Measurements from ENCODE around the gene AHRR.

The AHRR gene

GRCh38 chr5:444226-444625, 122.7 kb downstream of the AHRR start:
- Mint-ChIP-seq H3K27ac (peak overlapping the region; percentile 73), H3K4me1 (peaks cover 37% of the 10 kb centered on the region), H3K9me3 (no peaks in the 10 kb centered on the region), H3K36me3 (ENCODE audit: low read depth) (peaks cover 40% of the 10 kb centered on the region), H3K27me3 (no peaks in the 10 kb centered on the region), H3K4me3 (peak overlapping the region; percentile 94)
- DNase-seq (no peak), ATAC-seq (no peak)

- Mint-ChIP-seq H3K36me3 (ENCODE audit: low read depth) (peaks cover 52% of the 10 kb centered on the region), H3K27me3 (no peaks in the 10 kb centered on the region), H3K4me1 (peaks cover 37% of the 10 kb centered on the region), H3K4me3 (no peak overlapping the region), H3K9me3 (no peaks in the 10 kb centered on the region), H3K27ac (no peak overlapping the region)
- ATAC-seq = no peak
- no peak for DNase-seq
Measured at GRCh38 chr5:445591-445990, 124.1 kb downstream of the AHRR start.

- no peak for DNase-seq
Measured at GRCh38 chr5:446066-446882, 124.8 kb downstream of the AHRR start.

GRCh38 chr5:446883-447263, 125.4 kb downstream of the AHRR start:
- Mint-ChIP-seq H3K9me3 (peaks cover 11% of the 10 kb centered on the region), H3K4me3 (no peak overlapping the region), H3K4me1 (peaks cover 32% of the 10 kb centered on the region), H3K27me3 (no peaks in the 10 kb centered on the region), H3K27ac (no peak overlapping the region), H3K36me3 (ENCODE audit: low read depth) (peaks cover 59% of the 10 kb centered on the region)
- DNase-seq = no peak
- ATAC-seq = no peak

More at GRCh38 chr5:446066-446882, 124.8 kb downstream of the AHRR start:
- H3K36me3 Mint-ChIP-seq (ENCODE audit: low read depth) = peaks cover 56% of the 10 kb centered on the region
- no peak overlapping the region for H3K4me3 Mint-ChIP-seq
- peak overlapping the region; percentile 29 for H3K27ac Mint-ChIP-seq
- peaks cover 34% of the 10 kb centered on the region for H3K4me1 Mint-ChIP-seq
- no peak for ATAC-seq
- peaks cover 5% of the 10 kb centered on the region for H3K9me3 Mint-ChIP-seq
- H3K27me3 Mint-ChIP-seq = no peaks in the 10 kb centered on the region

- Mint-ChIP-seq H3K27me3 (no peaks in the 10 kb centered on the region), H3K27ac (no peak overlapping the region), H3K4me1 (peaks cover 31% of the 10 kb centered on the region), H3K36me3 (ENCODE audit: low read depth) (peaks cover 64% of the 10 kb centered on the region), H3K9me3 (peaks cover 17% of the 10 kb centered on the region), H3K4me3 (no peak overlapping the region)
- ATAC-seq = no peak
- no peak for DNase-seq
Measured at GRCh38 chr5:447501-447900, 126.0 kb downstream of the AHRR start.

- Mint-ChIP-seq H3K4me3 (no peak overlapping the region), H3K27ac (peak overlapping the region; percentile 37), H3K4me1 (peaks cover 36% of the 10 kb centered on the region)
Measured at GRCh38 chr5:448061-448765, 126.7 kb downstream of the AHRR start.

GRCh38 chr5:448766-449090, 127.2 kb downstream of the AHRR start:
- Mint-ChIP-seq H3K36me3 (ENCODE audit: low read depth) (peaks cover 77% of the 10 kb centered on the region), H3K4me3 (no peak overlapping the region), H3K27me3 (no peaks in the 10 kb centered on the region), H3K9me3 (peaks cover 21% of the 10 kb centered on the region), H3K27ac (no peak overlapping the region), H3K4me1 (peaks cover 38% of the 10 kb centered on the region)
- ATAC-seq (no peak), DNase-seq (no peak)

More at GRCh38 chr5:448061-448765, 126.7 kb downstream of the AHRR start:
- Mint-ChIP-seq H3K27me3 (no peaks in the 10 kb centered on the region), H3K36me3 (ENCODE audit: low read depth) (peaks cover 72% of the 10 kb centered on the region), H3K9me3 (peaks cover 21% of the 10 kb centered on the region)
- ATAC-seq (no peak), DNase-seq (no peak)

- Mint-ChIP-seq H3K4me1 (peaks cover 40% of the 10 kb centered on the region), H3K27ac (no peak overlapping the region)
Measured at GRCh38 chr5:449151-449550, 127.6 kb downstream of the AHRR start.

GRCh38 chr5:451587-452458, 130.3 kb downstream of the AHRR start:
- Mint-ChIP-seq H3K27ac (no peak overlapping the region), H3K36me3 (ENCODE audit: low read depth) (peaks cover 87% of the 10 kb centered on the region), H3K4me1 (peaks cover 26% of the 10 kb centered on the region), H3K9me3 (peaks cover 21% of the 10 kb centered on the region), H3K4me3 (no peak overlapping the region), H3K27me3 (no peaks in the 10 kb centered on the region)
- no peak for ATAC-seq
- DNase-seq = no peak

More at GRCh38 chr5:449151-449550, 127.6 kb downstream of the AHRR start:
- ATAC-seq = no peak
- peaks cover 21% of the 10 kb centered on the region for H3K9me3 Mint-ChIP-seq
- no peak for DNase-seq
- peaks cover 81% of the 10 kb centered on the region for H3K36me3 Mint-ChIP-seq (ENCODE audit: low read depth)
- H3K27me3 Mint-ChIP-seq = no peaks in the 10 kb centered on the region
- H3K4me3 Mint-ChIP-seq = no peak overlapping the region

GRCh38 chr5:452978-453710, 131.6 kb downstream of the AHRR start:
- H3K36me3 Mint-ChIP-seq (ENCODE audit: low read depth) = peaks cover 80% of the 10 kb centered on the region
- no peaks in the 10 kb centered on the region for H3K27me3 Mint-ChIP-seq
- peaks cover 21% of the 10 kb centered on the region for H3K9me3 Mint-ChIP-seq
- peaks cover 30% of the 10 kb centered on the region for H3K4me1 Mint-ChIP-seq
- H3K4me3 Mint-ChIP-seq = no peak overlapping the region
- no peak for DNase-seq
- no peak for ATAC-seq
- no peak overlapping the region for H3K27ac Mint-ChIP-seq

- H3K4me3 Mint-ChIP-seq = no peak overlapping the region
- peaks cover 38% of the 10 kb centered on the region for H3K4me1 Mint-ChIP-seq
- peaks cover 80% of the 10 kb centered on the region for H3K36me3 Mint-ChIP-seq (ENCODE audit: low read depth)
- H3K27me3 Mint-ChIP-seq = no peaks in the 10 kb centered on the region
- DNase-seq = no peak
- peak overlapping the region; percentile 8 for H3K27ac Mint-ChIP-seq
- H3K9me3 Mint-ChIP-seq = peaks cover 21% of the 10 kb centered on the region
- ATAC-seq = no peak
Measured at GRCh38 chr5:453725-454481, 132.4 kb downstream of the AHRR start.

- Mint-ChIP-seq H3K27ac (no peak overlapping the region), H3K9me3 (peaks cover 21% of the 10 kb centered on the region), H3K36me3 (ENCODE audit: low read depth) (peaks cover 81% of the 10 kb centered on the region), H3K4me1 (peaks cover 48% of the 10 kb centered on the region), H3K4me3 (no peak overlapping the region), H3K27me3 (no peaks in the 10 kb centered on the region)
- ATAC-seq (no peak), DNase-seq (no peak)
Measured at GRCh38 chr5:454936-455335, 133.4 kb downstream of the AHRR start.

GRCh38 chr5:455806-456205, 134.3 kb downstream of the AHRR start:
- H3K36me3 Mint-ChIP-seq (ENCODE audit: low read depth) = peaks cover 82% of the 10 kb centered on the region
- no peak for DNase-seq
- ATAC-seq = no peak
- no peak overlapping the region for H3K4me3 Mint-ChIP-seq
- H3K27ac Mint-ChIP-seq = no peak overlapping the region
- no peaks in the 10 kb centered on the region for H3K27me3 Mint-ChIP-seq
- peaks cover 20% of the 10 kb centered on the region for H3K9me3 Mint-ChIP-seq
- H3K4me1 Mint-ChIP-seq = peaks cover 57% of the 10 kb centered on the region
